Measurements from ENCODE around the gene ANKRD42. TPM values are rescaled to one million over a fixed set of nuclear protein-coding genes. Genes with fewer than 3 reads are reported as not detected.
"Not testable (repeated sequence)": the region's sequence is repeated elsewhere in the genome, so short reads cannot be mapped to it uniquely, and the experiment has no call there.

The ANKRD42 gene
- total RNA-seq, 1 donor from 2014 or later = 4.0 TPM

- no peak overlapping the region for H3K4me3 Mint-ChIP-seq
- H3K9me3 Mint-ChIP-seq = no peaks in the 10 kb centered on the region
- no peak overlapping the region for H3K27ac Mint-ChIP-seq
- peaks cover 8% of the 10 kb centered on the region for H3K27me3 Mint-ChIP-seq
- no peak for DNase-seq
- H3K36me3 Mint-ChIP-seq (ENCODE audit: low read depth) = no peaks in the 10 kb centered on the region
- no peaks in the 10 kb centered on the region for H3K4me1 Mint-ChIP-seq
- intact Hi-C loops (cut with micrococcal nuclease) = no loop called here
Observed at GRCh38 chr11:83235825-83236224, 42.3 kb downstream of the ANKRD42 start.

GRCh38 chr11:83238111-83238510, 44.6 kb downstream of the ANKRD42 start:
- Mint-ChIP-seq H3K27ac (no peak overlapping the region), H3K9me3 (no peaks in the 10 kb centered on the region), H3K4me1 (no peaks in the 10 kb centered on the region), H3K36me3 (ENCODE audit: low read depth) (no peaks in the 10 kb centered on the region), H3K4me3 (no peak overlapping the region), H3K27me3 (peaks cover 4% of the 10 kb centered on the region)
- intact Hi-C loops (cut with micrococcal nuclease) = no loop called here
- DNase-seq = no peak

- Mint-ChIP-seq H3K36me3 (ENCODE audit: low read depth) (no peaks in the 10 kb centered on the region), H3K9me3 (no peaks in the 10 kb centered on the region), H3K4me3 (no peak overlapping the region), H3K27ac (no peak overlapping the region), H3K27me3 (no peaks in the 10 kb centered on the region), H3K4me1 (no peaks in the 10 kb centered on the region)
- DNase-seq = no peak
- intact Hi-C loops (cut with micrococcal nuclease) = no loop called here
Observed at GRCh38 chr11:83241291-83241946, 47.9 kb downstream of the ANKRD42 start.

GRCh38 chr11:83249445-83249844, 55.9 kb downstream of the ANKRD42 start:
- H3K4me1 Mint-ChIP-seq = no peaks in the 10 kb centered on the region
- peaks cover 2% of the 10 kb centered on the region for H3K36me3 Mint-ChIP-seq (ENCODE audit: low read depth)
- no peaks in the 10 kb centered on the region for H3K9me3 Mint-ChIP-seq
- H3K4me3 Mint-ChIP-seq = no peak overlapping the region
- peaks cover 2% of the 10 kb centered on the region for H3K27me3 Mint-ChIP-seq
- no peak for DNase-seq
- H3K27ac Mint-ChIP-seq = no peak overlapping the region
- intact Hi-C loops (cut with micrococcal nuclease) = no loop called here

- H3K36me3 Mint-ChIP-seq (ENCODE audit: low read depth) = peaks cover 2% of the 10 kb centered on the region
- intact Hi-C loops (cut with micrococcal nuclease) = loop anchor here (1.0 to 5.0 kb wide), 4 partner anchors 55 to 383 kb away; no protein-coding TSS in a partner anchor
- no peak overlapping the region for H3K4me3 Mint-ChIP-seq
- no peaks in the 10 kb centered on the region for H3K9me3 Mint-ChIP-seq
- DNase-seq = peak; percentile 68
- no peaks in the 10 kb centered on the region for H3K4me1 Mint-ChIP-seq
- H3K27me3 Mint-ChIP-seq = peaks cover 2% of the 10 kb centered on the region
- no peak overlapping the region for H3K27ac Mint-ChIP-seq
Observed at GRCh38 chr11:83249972-83250593, 56.6 kb downstream of the ANKRD42 start.

- Mint-ChIP-seq H3K27me3 (peaks cover 2% of the 10 kb centered on the region), H3K4me3 (no peak overlapping the region)
- intact Hi-C loops (cut with micrococcal nuclease) = loop anchor here (5.0 kb wide), 1 partner anchor 325 kb away; no protein-coding TSS in a partner anchor
Observed at GRCh38 chr11:83252266-83252665, 58.8 kb downstream of the ANKRD42 start.

GRCh38 chr11:83252941-83253340, 59.4 kb downstream of the ANKRD42 start:
- Mint-ChIP-seq H3K27ac (no peak overlapping the region), H3K36me3 (ENCODE audit: low read depth) (peaks cover 9% of the 10 kb centered on the region), H3K9me3 (no peaks in the 10 kb centered on the region), H3K4me3 (no peak overlapping the region), H3K4me1 (no peaks in the 10 kb centered on the region), H3K27me3 (peaks cover 2% of the 10 kb centered on the region)
- no peak for DNase-seq
- intact Hi-C loops (cut with micrococcal nuclease) = loop anchor here (5.0 kb wide), 1 partner anchor 326 kb away; no protein-coding TSS in a partner anchor

More at GRCh38 chr11:83252266-83252665, 58.8 kb downstream of the ANKRD42 start:
- DNase-seq = no peak
- H3K27ac Mint-ChIP-seq = no peak overlapping the region
- H3K36me3 Mint-ChIP-seq (ENCODE audit: low read depth) = peaks cover 7% of the 10 kb centered on the region
- no peaks in the 10 kb centered on the region for H3K4me1 Mint-ChIP-seq
- H3K9me3 Mint-ChIP-seq = no peaks in the 10 kb centered on the region

GRCh38 chr11:83255366-83255765, 61.9 kb downstream of the ANKRD42 start:
- peaks cover 2% of the 10 kb centered on the region for H3K27me3 Mint-ChIP-seq
- no peak overlapping the region for H3K27ac Mint-ChIP-seq
- intact Hi-C loops (cut with micrococcal nuclease) = no loop called here
- H3K36me3 Mint-ChIP-seq (ENCODE audit: low read depth) = peaks cover 12% of the 10 kb centered on the region
- no peak overlapping the region for H3K4me3 Mint-ChIP-seq
- H3K4me1 Mint-ChIP-seq = no peaks in the 10 kb centered on the region
- DNase-seq = no peak
- no peaks in the 10 kb centered on the region for H3K9me3 Mint-ChIP-seq

- Mint-ChIP-seq H3K27me3 (no peaks in the 10 kb centered on the region), H3K4me1 (no peaks in the 10 kb centered on the region), H3K36me3 (ENCODE audit: low read depth) (peaks cover 16% of the 10 kb centered on the region), H3K9me3 (no peaks in the 10 kb centered on the region), H3K27ac (no peak overlapping the region), H3K4me3 (no peak overlapping the region)
- no peak for DNase-seq
- intact Hi-C loops (cut with micrococcal nuclease) = no loop called here
Observed at GRCh38 chr11:83256602-83257340, 63.3 kb downstream of the ANKRD42 start.

GRCh38 chr11:83257761-83258168, 64.3 kb downstream of the ANKRD42 start:
- no peak for DNase-seq
- intact Hi-C loops (cut with micrococcal nuclease) = no loop called here
- peak overlapping the region; percentile 13 for H3K27ac Mint-ChIP-seq
- no peaks in the 10 kb centered on the region for H3K4me1 Mint-ChIP-seq
- no peaks in the 10 kb centered on the region for H3K27me3 Mint-ChIP-seq
- H3K9me3 Mint-ChIP-seq = no peaks in the 10 kb centered on the region
- H3K4me3 Mint-ChIP-seq = no peak overlapping the region
- H3K36me3 Mint-ChIP-seq (ENCODE audit: low read depth) = peaks cover 16% of the 10 kb centered on the region

- Mint-ChIP-seq H3K27me3 (no peaks in the 10 kb centered on the region), H3K4me1 (no peaks in the 10 kb centered on the region), H3K4me3 (no peak overlapping the region), H3K27ac (no peak overlapping the region), H3K9me3 (no peaks in the 10 kb centered on the region), H3K36me3 (ENCODE audit: low read depth) (peaks cover 23% of the 10 kb centered on the region)
- intact Hi-C loops (cut with micrococcal nuclease) = no loop called here
- no peak for DNase-seq
Observed at GRCh38 chr11:83259559-83259958, 66.0 kb downstream of the ANKRD42 start.

- Mint-ChIP-seq H3K9me3 (no peaks in the 10 kb centered on the region), H3K27ac (no peak overlapping the region), H3K36me3 (ENCODE audit: low read depth) (peaks cover 48% of the 10 kb centered on the region), H3K4me3 (no peak overlapping the region), H3K4me1 (peaks cover 3% of the 10 kb centered on the region), H3K27me3 (no peaks in the 10 kb centered on the region)
- intact Hi-C loops (cut with micrococcal nuclease) = no loop called here
- DNase-seq = no peak
Observed at GRCh38 chr11:83265331-83265730, 71.8 kb downstream of the ANKRD42 start.

GRCh38 chr11:83269080-83269479, 75.6 kb downstream of the ANKRD42 start:
- intact Hi-C loops (cut with micrococcal nuclease); H3K9me3 Mint-ChIP-seq: not testable (repeated sequence)

GRCh38 chr11:83271734-83272133, 78.2 kb downstream of the ANKRD42 start:
- H3K27ac Mint-ChIP-seq; H3K4me3 Mint-ChIP-seq; DNase-seq; H3K4me1 Mint-ChIP-seq; H3K27me3 Mint-ChIP-seq; intact Hi-C loops (cut with micrococcal nuclease); H3K9me3 Mint-ChIP-seq: not testable (repeated sequence)
- peaks cover 54% of the 10 kb centered on the region for H3K36me3 Mint-ChIP-seq (ENCODE audit: low read depth)

More at GRCh38 chr11:83269080-83269479, 75.6 kb downstream of the ANKRD42 start:
- not testable (repeated sequence) for H3K4me1 Mint-ChIP-seq, H3K27ac Mint-ChIP-seq, H3K4me3 Mint-ChIP-seq, DNase-seq, H3K27me3 Mint-ChIP-seq
- H3K36me3 Mint-ChIP-seq (ENCODE audit: low read depth) = peaks cover 61% of the 10 kb centered on the region
